Endothelial cell of umbilical vein (primary cell): ENCODE data around the gene DYRK1B.
"Not testable (repeated sequence)": the region's sequence is repeated elsewhere in the genome, so short reads cannot be mapped to it uniquely, and the experiment has no call there.

Source experiments
- EZH2 ChIP-seq: IDR thresholded peaks from 2 replicates; pipeline ENCODE4 v1.6.1; 2012; ENCODE audit warnings: borderline replicate concordance, low read depth, mild to moderate bottlenecking, moderate library complexity, low read length, inconsistent platforms; ENCODE audit not compliant: severe bottlenecking
- FOS ChIP-seq: IDR thresholded peaks from 2 replicates; pipeline ENCODE4 v1.6.1; 2011; ENCODE audit warnings: mild to moderate bottlenecking, low read length, moderate library complexity, borderline replicate concordance; ENCODE audit not compliant: insufficient read depth
- JUN ChIP-seq: IDR thresholded peaks from 2 replicates; pipeline ENCODE4 v1.6.1; 2011; ENCODE audit warnings: borderline replicate concordance, low read depth; ENCODE audit not compliant: insufficient read length, insufficient read depth
- MYC ChIP-seq: IDR thresholded peaks from one replicate; pipeline ENCODE4 v1.6.1; 2011; ENCODE audit warnings: mild to moderate bottlenecking, low read depth, low read length
- POLR2A ChIP-seq: IDR thresholded peaks from 2 replicates; pipeline ENCODE4 v1.6.1; 2012; ENCODE audit warnings: low read depth, mild to moderate bottlenecking, control low read depth, low read length
- POLR2AphosphoS5 ChIP-seq: IDR thresholded peaks from 2 replicates; pipeline ENCODE4 v1.6.1; 2012; ENCODE audit warnings: low read depth, mild to moderate bottlenecking, control low read depth, low read length, moderate library complexity; ENCODE audit not compliant: insufficient read depth
- TF ChIP-seq, protein P1 (sequence below), 2 donors: IDR thresholded peaks; 1 replicate in 1 of 2; 2 replicates in 1 of 2; pipeline ENCODE4 v1.5.1; 2011; ENCODE audit warnings: low read length in 2 of 2, mild to moderate bottlenecking in 2 of 2, moderate library complexity in 2 of 2, control low read depth in 1 of 2, inconsistent platforms in 1 of 2, low read depth in 1 of 2; ENCODE audit not compliant: insufficient read depth in 1 of 2; ENCODE audit errors: extremely low read depth in 1 of 2
- TF ChIP-seq, protein P2 (sequence below): IDR thresholded peaks from 2 replicates; pipeline ENCODE4 v1.6.1; 2011; ENCODE audit not compliant: insufficient read depth, insufficient read length

DNA sequence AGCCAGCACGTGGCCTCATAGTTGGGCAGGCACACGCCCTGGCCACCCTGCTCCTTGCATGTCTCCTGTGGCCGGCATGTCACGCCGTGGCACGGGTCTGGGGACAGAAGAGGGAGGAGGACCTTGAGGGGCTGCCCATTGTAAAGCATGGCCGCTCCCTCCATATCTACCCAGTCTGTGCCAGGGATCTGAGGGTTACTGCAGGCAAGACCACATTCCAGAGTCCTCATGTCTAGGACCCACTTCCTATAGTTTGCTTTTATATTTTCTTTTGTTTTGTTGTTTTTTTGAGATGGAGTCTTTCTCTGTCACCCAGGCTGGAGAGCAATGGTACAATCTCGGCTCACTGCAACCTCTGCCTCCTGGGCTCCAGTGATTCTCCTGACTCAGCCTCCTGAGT lies 45.8 kb upstream of the DYRK1B start:
- TF ChIP-seq EZH2, POLR2A, POLR2AphosphoS5, FOS, JUN, MYC: not testable (repeated sequence)
- TF ChIP-seq, protein P1, sequence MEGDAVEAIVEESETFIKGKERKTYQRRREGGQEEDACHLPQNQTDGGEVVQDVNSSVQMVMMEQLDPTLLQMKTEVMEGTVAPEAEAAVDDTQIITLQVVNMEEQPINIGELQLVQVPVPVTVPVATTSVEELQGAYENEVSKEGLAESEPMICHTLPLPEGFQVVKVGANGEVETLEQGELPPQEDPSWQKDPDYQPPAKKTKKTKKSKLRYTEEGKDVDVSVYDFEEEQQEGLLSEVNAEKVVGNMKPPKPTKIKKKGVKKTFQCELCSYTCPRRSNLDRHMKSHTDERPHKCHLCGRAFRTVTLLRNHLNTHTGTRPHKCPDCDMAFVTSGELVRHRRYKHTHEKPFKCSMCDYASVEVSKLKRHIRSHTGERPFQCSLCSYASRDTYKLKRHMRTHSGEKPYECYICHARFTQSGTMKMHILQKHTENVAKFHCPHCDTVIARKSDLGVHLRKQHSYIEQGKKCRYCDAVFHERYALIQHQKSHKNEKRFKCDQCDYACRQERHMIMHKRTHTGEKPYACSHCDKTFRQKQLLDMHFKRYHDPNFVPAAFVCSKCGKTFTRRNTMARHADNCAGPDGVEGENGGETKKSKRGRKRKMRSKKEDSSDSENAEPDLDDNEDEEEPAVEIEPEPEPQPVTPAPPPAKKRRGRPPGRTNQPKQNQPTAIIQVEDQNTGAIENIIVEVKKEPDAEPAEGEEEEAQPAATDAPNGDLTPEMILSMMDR (IDR thresholded peaks at IDR 0.05; ENCODE audit: extremely low read depth in 1 of 2, insufficient read depth in 1 of 2, low read depth in 1 of 2, low read length in 2 of 2), result not testable (repeated sequence)
- TF ChIP-seq, protein P2, sequence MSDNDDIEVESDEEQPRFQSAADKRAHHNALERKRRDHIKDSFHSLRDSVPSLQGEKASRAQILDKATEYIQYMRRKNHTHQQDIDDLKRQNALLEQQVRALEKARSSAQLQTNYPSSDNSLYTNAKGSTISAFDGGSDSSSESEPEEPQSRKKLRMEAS, result not testable (repeated sequence)
